ENCODE results near the gene EDC3. TPM values are rescaled to one million over a fixed set of nuclear protein-coding genes. Genes with fewer than 3 reads are reported as not detected.

EDC3 gene
- total RNA-seq, 4 donors from 2014 or later: 8.7 to 40.6 (median 17.9) TPM

GRCh38 chr15:74709892-74710291 is 14.1 kb upstream of the EDC3 start:
- Histone ChIP-seq H3K27ac (no peak overlapping the region), H3K4me1 (no peaks in the 10 kb centered on the region), H3K4me3 (no peak overlapping the region), H3K27me3 (no peaks in the 10 kb centered on the region), H3K9me3 (no peaks in the 10 kb centered on the region), H3K36me3 (no peaks in the 10 kb centered on the region)
- TF ChIP-seq CTCF (IDR thresholded peaks at IDR 0.05): no peak
- no peak for DNase-seq
- intact Hi-C loops (cut with DNase I; ENCODE audit: low total_unique reads): no loop called here

- TF ChIP-seq CTCF (IDR thresholded peaks at IDR 0.05): no peak
- no peak for TF ChIP-seq POLR2A (IDR thresholded peaks at IDR 0.05)
- no peak overlapping the region for H3K4me3 ChIP-seq
- H3K4me1 ChIP-seq: no peaks in the 10 kb centered on the region
- H3K27me3 ChIP-seq: no peaks in the 10 kb centered on the region
- DNase-seq: no peak
- intact Hi-C loops (cut with DNase I; ENCODE audit: low total_unique reads): no loop called here
- no peak overlapping the region for H3K27ac ChIP-seq
- H3K9me3 ChIP-seq: no peaks in the 10 kb centered on the region
- H3K36me3 ChIP-seq: no peaks in the 10 kb centered on the region
These were observed 13.2 kb upstream of the EDC3 start for GRCh38 chr15:74709011-74709410.

GRCh38 chr15:74696808-74697207 is 984 bp upstream of the EDC3 start:
- TF ChIP-seq CTCF (IDR thresholded peaks at IDR 0.05): no peak
- TF ChIP-seq POLR2A (IDR thresholded peaks at IDR 0.05): no peak
- no peak for DNase-seq
- Histone ChIP-seq H3K4me1 (no peaks in the 10 kb centered on the region), H3K36me3 (no peaks in the 10 kb centered on the region), H3K27ac (peak overlapping the region in 1 of 2 donors; percentile 88), H3K27me3 (no peaks in the 10 kb centered on the region), H3K9me3 (no peaks in the 10 kb centered on the region), H3K4me3 (peak overlapping the region; percentile 67 to 92)
- intact Hi-C loops (cut with DNase I; ENCODE audit: low total_unique reads): no loop called here

- H3K36me3 ChIP-seq: no peaks in the 10 kb centered on the region
- peak overlapping the region; percentile 67 to 92 for H3K4me3 ChIP-seq
- no peak for TF ChIP-seq CTCF (IDR thresholded peaks at IDR 0.05)
- TF ChIP-seq POLR2A (IDR thresholded peaks at IDR 0.05): no peak
- no peak for DNase-seq
- no peaks in the 10 kb centered on the region for H3K9me3 ChIP-seq
- no peaks in the 10 kb centered on the region for H3K4me1 ChIP-seq
- no peaks in the 10 kb centered on the region for H3K27me3 ChIP-seq
- intact Hi-C loops (cut with DNase I; ENCODE audit: low total_unique reads): no loop called here
- H3K27ac ChIP-seq: peak overlapping the region; percentile 88
These were observed 540 bp upstream of the EDC3 start for GRCh38 chr15:74696398-74696729.

GRCh38 chr15:74692327-74692726 is 3.5 kb downstream of the EDC3 start:
- no peak overlapping the region for H3K4me3 ChIP-seq
- no peaks in the 10 kb centered on the region for H3K36me3 ChIP-seq
- H3K27me3 ChIP-seq: no peaks in the 10 kb centered on the region
- TF ChIP-seq POLR2A (IDR thresholded peaks at IDR 0.05) (no peak), CTCF (IDR thresholded peaks at IDR 0.05) (no peak)
- no peak overlapping the region for H3K27ac ChIP-seq
- no peak for DNase-seq
- no peaks in the 10 kb centered on the region for H3K9me3 ChIP-seq
- intact Hi-C loops (cut with DNase I; ENCODE audit: low total_unique reads): no loop called here
- H3K4me1 ChIP-seq: no peaks in the 10 kb centered on the region
